Activated CD8-positive, alpha-beta T cell treated with anti-CD3 and anti-CD28 coated beads for 36 hours (primary cell): ENCODE data around the gene INHBE. TPM values are rescaled to one million over a fixed set of nuclear protein-coding genes. Genes with fewer than 3 reads are reported as not detected.

Experiments used
- ATAC-seq: fragments of 200-7000 bp; cut with Tn5 transposase; one replicate; pipeline ENCODE4 v1.10.0; 2021; ENCODE audit warnings: mild to moderate bottlenecking, moderate library complexity
- CTCF ChIA-PET: fragments of 350-600 bp; sonication (Branson Sonifier 250); formaldehyde crosslinking; loops from one replicate; lab custom pipeline; 2021; ENCODE audit warnings: antibody characterized with exemption; lab: Charles Lee
- POLR2A ChIA-PET: fragments of 350-600 bp; sonication (Branson Sonifier 250); formaldehyde crosslinking; loops from one replicate; lab custom pipeline; 2021; ENCODE audit warnings: antibody characterized with exemption; lab: Charles Lee
- DNase-seq: peaks from one replicate; pipeline ENCODE4 v3.0.0-alpha.2; 2020
- H3K27ac Mint-ChIP-seq: one replicate; pipeline ENCODE4 v1.8.0; 2021; ENCODE audit warnings: mild to moderate bottlenecking, mixed read lengths
- H3K27me3 Mint-ChIP-seq: one replicate; pipeline ENCODE4 v1.8.0; 2021; ENCODE audit warnings: mixed read lengths
- H3K36me3 Mint-ChIP-seq: one replicate; pipeline ENCODE4 v1.8.0; 2021; ENCODE audit warnings: low read depth, mixed read lengths
- H3K4me1 Mint-ChIP-seq: one replicate; pipeline ENCODE4 v1.8.0; 2021; ENCODE audit warnings: low read depth, mixed read lengths
- H3K4me3 Mint-ChIP-seq: one replicate; pipeline ENCODE4 v1.8.0; 2021; ENCODE audit warnings: mild to moderate bottlenecking, moderate library complexity, mixed read lengths
- H3K9me3 Mint-ChIP-seq: one replicate; pipeline ENCODE4 v1.8.0; 2021; ENCODE audit warnings: mixed read lengths
- CTCF ChIP-seq: fragments of 200-600 bp; IDR thresholded peaks from one replicate; pipeline ENCODE4 v1.8.0; 2022; ENCODE audit warnings: antibody characterized with exemption, mild to moderate bottlenecking
- intact Hi-C: fragments of 100-400 bp; cut with micrococcal nuclease; formaldehyde crosslinking; loops from one replicate; pipeline ENCODE4 v1.10.0; 2022
- total RNA-seq, 2 experiments: library from RNA; stranded (reverse); gene quantifications; one replicate each; pipeline ENCODE4 v1.2.3, GENCODE V29; 2021

INHBE gene
- total RNA-seq, 2 experiments from 2014 or later: 1.7 to 2.3 TPM

DNA sequence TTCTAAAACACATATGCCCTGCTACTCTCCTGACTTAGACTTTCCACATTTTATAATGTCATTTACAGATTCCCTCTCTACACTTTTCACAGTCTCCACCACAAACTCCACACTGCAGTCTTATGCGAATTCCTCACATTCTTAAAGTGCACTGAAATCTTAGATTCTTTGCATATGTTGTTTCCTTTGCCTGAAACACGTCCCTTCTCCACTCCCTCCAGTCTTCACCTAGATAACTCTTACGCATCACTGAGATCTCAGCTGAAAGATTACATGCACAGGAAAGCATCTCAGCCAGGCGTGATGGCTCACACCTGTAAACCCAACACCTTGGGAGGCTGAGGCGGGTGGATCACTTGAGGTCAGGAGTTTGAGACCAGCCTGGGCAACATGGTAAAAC is 28.4 kb downstream of the INHBE start:
- no peak for ATAC-seq
- Mint-ChIP-seq H3K27ac (peak overlapping the region; percentile 10), H3K27me3 (no peaks in the 10 kb centered on the region), H3K9me3 (no peaks in the 10 kb centered on the region), H3K4me3 (no peak overlapping the region), H3K36me3 (peaks cover 10% of the 10 kb centered on the region), H3K4me1 (peaks cover 40% of the 10 kb centered on the region)
- CTCF ChIA-PET: no interaction called here
- intact Hi-C loops: no loop called here
- no peak for DNase-seq
- POLR2A ChIA-PET: no interaction called here
- TF ChIP-seq CTCF: no peak

DNA sequence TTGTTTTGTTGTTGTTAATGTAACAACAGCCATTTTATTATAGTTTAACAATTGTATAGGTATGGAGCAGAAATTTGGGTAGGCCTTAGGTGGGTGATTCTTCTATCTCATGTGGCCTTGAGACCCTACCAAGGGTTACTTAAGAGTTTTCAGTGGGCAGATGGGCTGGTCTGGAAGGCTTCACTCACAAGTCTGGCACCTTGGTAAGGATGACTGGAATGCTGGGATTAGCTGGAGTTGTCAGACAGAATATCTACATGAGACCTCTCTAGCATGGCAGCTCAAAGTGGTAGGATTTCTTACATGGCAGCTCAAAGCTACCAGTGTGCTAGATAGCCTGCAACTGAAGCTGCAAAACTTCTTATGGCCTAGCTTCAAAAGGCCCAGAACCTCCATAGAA is 30.6 kb downstream of the INHBE start:
- DNase-seq: no peak
- no peak overlapping the region for H3K4me3 Mint-ChIP-seq
- H3K27me3 Mint-ChIP-seq: no peaks in the 10 kb centered on the region
- intact Hi-C loops: no loop called here
- no peak for TF ChIP-seq CTCF
- CTCF ChIA-PET: interaction anchor here (1.0 kb wide), 2 partner anchors 9 to 30 kb away, joined by 3 to 5 read pairs; partner anchors contain the start of gene INHBE
- peaks cover 28% of the 10 kb centered on the region for H3K36me3 Mint-ChIP-seq
- no peak for ATAC-seq
- peaks cover 36% of the 10 kb centered on the region for H3K4me1 Mint-ChIP-seq
- POLR2A ChIA-PET: interaction anchor here (0.9 to 6.4 kb wide), 3 partner anchors 11 to 33 kb away, joined by 4 to 50 read pairs (median 8); partner anchors contain the start of gene DDIT3
- no peaks in the 10 kb centered on the region for H3K9me3 Mint-ChIP-seq
- H3K27ac Mint-ChIP-seq: no peak overlapping the region

DNA sequence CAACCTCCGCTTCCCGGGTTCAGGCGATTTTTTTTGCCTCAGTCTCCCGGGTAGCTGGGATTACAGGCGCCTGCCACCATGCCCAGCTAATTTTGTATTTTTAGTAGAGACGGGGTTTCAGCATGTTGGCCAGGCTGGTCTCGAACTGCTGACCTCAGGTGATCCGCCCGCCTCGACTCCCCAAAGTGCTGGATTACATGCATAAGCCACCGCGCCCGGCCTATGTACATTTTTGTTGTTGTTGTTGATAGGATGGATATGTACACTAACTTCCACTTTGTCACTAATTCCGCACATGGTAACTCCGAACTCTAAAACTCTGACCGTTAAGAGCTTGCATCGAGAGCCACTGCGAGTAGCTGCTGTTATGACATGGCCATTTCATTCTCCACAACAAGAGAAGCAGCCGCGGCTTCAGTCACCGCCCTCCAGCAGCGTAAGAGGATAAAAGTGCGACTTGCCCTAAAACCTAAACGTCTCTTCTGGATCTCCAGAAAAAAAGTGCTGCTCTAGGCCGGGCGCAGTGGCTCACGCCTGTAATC is 32.0 kb downstream of the INHBE start:
- DNase-seq (no peak), ATAC-seq (no peak)
- Mint-ChIP-seq H3K4me1 (peaks cover 29% of the 10 kb centered on the region), H3K27ac (peak overlapping the region; percentile 95), H3K27me3 (no peaks in the 10 kb centered on the region), H3K4me3 (peak overlapping the region; percentile 97), H3K9me3 (no peaks in the 10 kb centered on the region), H3K36me3 (peaks cover 41% of the 10 kb centered on the region)
- intact Hi-C loops: no loop called here
- TF ChIP-seq CTCF: no peak
- ChIA-PET POLR2A (interaction anchor here (0.7 to 6.4 kb wide), 7 partner anchors 9 to 261 kb away, joined by 3 to 50 read pairs (median 4); partner anchors contain the start of gene DDIT3), CTCF (interaction anchor here (1.0 to 1.6 kb wide), 5 partner anchors 10 to 32 kb away, joined by 3 to 6 read pairs (median 5); partner anchors contain the start of gene INHBE)

- ChIA-PET POLR2A (interaction anchor here (0.8 to 6.4 kb wide), 10 partner anchors 8 to 31 kb away, joined by 4 to 50 read pairs (median 8); partner anchors contain the start of genes ARHGAP9 and DDIT3), CTCF (interaction anchor here (1.0 to 1.6 kb wide), 6 partner anchors 11 to 32 kb away, joined by 3 to 6 read pairs (median 4); partner anchors contain the start of gene INHBE)
- Mint-ChIP-seq H3K9me3 (no peaks in the 10 kb centered on the region), H3K4me3 (peak within 1 kb of the TSS; percentile 97), H3K27ac (peak within 1 kb of the TSS; percentile 95), H3K4me1 (peaks cover 33% of the 10 kb centered on the region), H3K27me3 (no peaks in the 10 kb centered on the region), H3K36me3 (peaks cover 48% of the 10 kb centered on the region)
- DNase-seq (peak; percentile 97), ATAC-seq (peak; percentile 98)
- TF ChIP-seq CTCF: no peak
- intact Hi-C loops: no loop called here
These were observed 32.7 kb downstream of the INHBE start, which contains the start of gene MARS1 for GRCh38 chr12:57487597-57488401. TSS of gene MARS1 (plus strand) at chr12:57488068. CDS start at chr12:57488091, 23 bp downstream.
